SK-N-SH (cell line): Measurements from ENCODE around the gene ARID3A.

ENCODE experiments used
- CTCF ChIP-seq: fragments of 200-600 bp; sonication (generic); IDR thresholded peaks from 2 replicates; pipeline ENCODE4 v1.6.1; 2017; ENCODE audit warnings: antibody characterized with exemption, mild to moderate bottlenecking, moderate library complexity
- EZH2phosphoT487 ChIP-seq: fragments of 200-600 bp; sonication (generic); IDR thresholded peaks from 2 replicates; pipeline ENCODE4 v1.6.1; 2017; ENCODE audit warnings: low read depth, mixed run types, mild to moderate bottlenecking, antibody characterized with exemption, moderate library complexity, borderline replicate concordance
- JUND ChIP-seq: IDR thresholded peaks from 2 replicates; pipeline ENCODE4 v1.4.0; 2012
- MAX ChIP-seq: IDR thresholded peaks from 2 replicates; pipeline ENCODE4 v1.4.0; 2012; ENCODE audit warnings: low read depth
- PBX3 ChIP-seq: IDR thresholded peaks from 2 replicates; pipeline ENCODE4; 2012
- POLR2AphosphoS5 ChIP-seq: IDR thresholded peaks from 2 replicates; pipeline ENCODE4 v1.6.1; 2012; ENCODE audit warnings: low read depth, low read length
- RAD21 ChIP-seq: IDR thresholded peaks from 2 replicates; pipeline ENCODE4 v1.6.1; 2012; ENCODE audit warnings: mild to moderate bottlenecking, low read length
- RCOR1 ChIP-seq: fragments of 150-350 bp; IDR thresholded peaks from 2 replicates; pipeline ENCODE4 v1.6.1; 2017; ENCODE audit warnings: antibody characterized with exemption, low read length
- REST ChIP-seq: IDR thresholded peaks from 2 replicates; pipeline ENCODE4 v1.6.1; 2012; ENCODE audit warnings: mild to moderate bottlenecking, low read depth, low read length, moderate library complexity
- RFX5 ChIP-seq: IDR thresholded peaks from 2 replicates; pipeline ENCODE4 v1.6.1; 2012; ENCODE audit warnings: mild to moderate bottlenecking, improper control_type of control experiment, low read length
- SIN3A ChIP-seq: IDR thresholded peaks from 2 replicates; pipeline ENCODE4 v1.6.1; 2012; ENCODE audit warnings: low read depth, mild to moderate bottlenecking, low read length, moderate library complexity, borderline replicate concordance
- SMC3 ChIP-seq: IDR thresholded peaks from 2 replicates; pipeline ENCODE4 v1.6.1; 2012; ENCODE audit warnings: low read depth, low read length, improper control_type of control experiment
- TAF1 ChIP-seq: IDR thresholded peaks from 2 replicates; pipeline ENCODE4 v1.6.1; 2012; ENCODE audit warnings: low read depth, mild to moderate bottlenecking, low read length, moderate library complexity, borderline replicate concordance
- YY1 ChIP-seq: IDR thresholded peaks from 2 replicates; pipeline ENCODE4 v1.4.0; 2012; ENCODE audit warnings: low read depth, mild to moderate bottlenecking

GRCh38 chr19:887599-887998 lies 38.2 kb upstream of the ARID3A start:
- no peak for TF ChIP-seq CTCF
- TF ChIP-seq SMC3, result no peak
- TF ChIP-seq PBX3, result no peak
- no peak for TF ChIP-seq REST
- TF ChIP-seq RCOR1, result no peak
- no peak for TF ChIP-seq JUND
- TF ChIP-seq YY1, result no peak
- TF ChIP-seq MAX, result no peak
- TF ChIP-seq EZH2phosphoT487, result no peak
- TF ChIP-seq TAF1, result no peak
- no peak for TF ChIP-seq RAD21
- TF ChIP-seq RFX5, result no peak
- no peak for TF ChIP-seq POLR2AphosphoS5
- TF ChIP-seq SIN3A, result no peak
